H9 (cell line): ENCODE data around the gene CEP170B. TPM values are rescaled to one million over a fixed set of nuclear protein-coding genes. Genes with fewer than 3 reads are reported as not detected.

Experiments used
- DNase-seq: peaks from one replicate; pipeline ENCODE4 v3.0.0-alpha.2; 2017
- H2AFZ ChIP-seq: one replicate; pipeline ENCODE4 v1.6.1; 2013; ENCODE audit warnings: mild to moderate bottlenecking, low read length, control low read depth, moderate library complexity
- H2AK5ac ChIP-seq: 2 replicates; pipeline ENCODE4 v1.6.1; 2013; ENCODE audit warnings: low read length, control low read depth, mixed read lengths; ENCODE audit not compliant: insufficient read length
- H2BK120ac ChIP-seq: one replicate; pipeline ENCODE4 v1.6.1; 2013; ENCODE audit warnings: low read depth, mild to moderate bottlenecking, low read length, control low read depth, inconsistent platforms; ENCODE audit not compliant: poor library complexity, severe bottlenecking
- H2BK12ac ChIP-seq: 2 replicates; pipeline ENCODE4 v1.6.1; 2013; ENCODE audit warnings: low read length, control low read depth, mixed read lengths, low read depth; ENCODE audit not compliant: insufficient read length
- H2BK15ac ChIP-seq: 2 replicates; pipeline ENCODE4 v1.6.1; 2013; ENCODE audit warnings: low read depth, low read length, control low read depth
- H2BK20ac ChIP-seq: one replicate; pipeline ENCODE4 v1.6.1; 2013; ENCODE audit warnings: low read depth, mild to moderate bottlenecking, low read length, control low read depth, inconsistent platforms; ENCODE audit not compliant: poor library complexity, severe bottlenecking
- H2BK5ac ChIP-seq: 2 replicates; pipeline ENCODE4 v1.6.1; 2013; ENCODE audit warnings: low read length, control low read depth, mixed read lengths; ENCODE audit not compliant: insufficient read length
- H3K14ac ChIP-seq: 2 replicates; pipeline ENCODE4 v1.6.1; 2013; ENCODE audit warnings: low read length, control low read depth; ENCODE audit not compliant: insufficient read depth
- H3K18ac ChIP-seq: 2 replicates; pipeline ENCODE4 v1.6.1; 2013; ENCODE audit warnings: low read depth, mild to moderate bottlenecking, mixed read lengths, low read length, control low read depth; ENCODE audit not compliant: insufficient read length
- H3K23ac ChIP-seq: 2 replicates; pipeline ENCODE4 v1.6.1; 2013; ENCODE audit warnings: low read length, control low read depth, mixed read lengths, low read depth; ENCODE audit not compliant: insufficient read length
- H3K23me2 ChIP-seq: 2 replicates; pipeline ENCODE4 v1.6.1; 2013; ENCODE audit warnings: low read depth, mild to moderate bottlenecking, mixed read lengths, low read length, control low read depth; ENCODE audit not compliant: insufficient read length, poor library complexity, severe bottlenecking
- H3K27ac ChIP-seq: 2 replicates; pipeline ENCODE4 v1.5.1; 2013; ENCODE audit warnings: low read length, control low read depth, mixed read lengths, low read depth; ENCODE audit not compliant: insufficient read length
- H3K27me3 ChIP-seq: 2 replicates; pipeline ENCODE4 v1.6.1; 2013; ENCODE audit warnings: low read length, control low read depth, inconsistent platforms; ENCODE audit not compliant: insufficient read depth
- H3K4ac ChIP-seq: 2 replicates; pipeline ENCODE4 v1.6.1; 2013; ENCODE audit warnings: low read depth, mild to moderate bottlenecking, control low read depth, inconsistent platforms, low read length, moderate library complexity
- H3K4me1 ChIP-seq: 2 replicates; pipeline ENCODE4 v1.6.1; 2013; ENCODE audit warnings: low read length, control low read depth, inconsistent platforms; ENCODE audit not compliant: insufficient read depth
- H3K4me2 ChIP-seq: 2 replicates; pipeline ENCODE4 v1.6.1; 2013; ENCODE audit warnings: low read length, control low read depth, mixed read lengths; ENCODE audit not compliant: insufficient read length, insufficient read depth
- H3K56ac ChIP-seq: 2 replicates; pipeline ENCODE4 v1.6.1; 2013; ENCODE audit warnings: low read depth, mild to moderate bottlenecking, mixed read lengths, low read length, control low read depth; ENCODE audit not compliant: insufficient read length
- H3K79me1 ChIP-seq: 2 replicates; pipeline ENCODE4 v1.6.1; 2013; ENCODE audit warnings: low read depth, mild to moderate bottlenecking, moderate library complexity, low read length, control low read depth, inconsistent platforms; ENCODE audit not compliant: insufficient read depth, poor library complexity, severe bottlenecking
- H3K79me2 ChIP-seq: 2 replicates; pipeline ENCODE4 v1.6.1; 2013; ENCODE audit warnings: low read length, control low read depth, inconsistent platforms; ENCODE audit not compliant: insufficient read depth
- H3K9ac ChIP-seq: 2 replicates; pipeline ENCODE4 v1.6.1; 2013; ENCODE audit warnings: low read length, control low read depth, mixed read lengths; ENCODE audit not compliant: insufficient read length; ENCODE audit errors: extremely low read depth
- H3K9me3 ChIP-seq: one replicate; pipeline ENCODE4 v1.6.1; 2013; ENCODE audit warnings: low read depth, low read length, inconsistent platforms; ENCODE audit not compliant: control insufficient read depth
- H3T11ph ChIP-seq: one replicate; pipeline ENCODE4 v1.6.1; 2013; ENCODE audit warnings: mild to moderate bottlenecking, low read length, control low read depth, inconsistent platforms
- H4K20me1 ChIP-seq: one replicate; pipeline ENCODE4 v1.6.1; 2013; ENCODE audit not compliant: control insufficient read depth, insufficient read length, insufficient read depth
- H4K5ac ChIP-seq: 2 replicates; pipeline ENCODE4 v1.6.1; 2013; ENCODE audit warnings: low read depth, mild to moderate bottlenecking, mixed read lengths, low read length, control low read depth; ENCODE audit not compliant: insufficient read length
- H4K8ac ChIP-seq: replicated peaks from 2 replicates; pipeline ENCODE4 v1.6.1; 2013; ENCODE audit warnings: low read length, control low read depth, mixed read lengths, low read depth; ENCODE audit not compliant: insufficient read length
- H4K91ac ChIP-seq: 2 replicates; pipeline ENCODE4 v1.6.1; 2013; ENCODE audit warnings: low read depth, mild to moderate bottlenecking, moderate library complexity, mixed read lengths, low read length, control low read depth; ENCODE audit not compliant: insufficient read length
- H3K27ac Mint-ChIP-seq, 3 experiments: 2 replicates in 2 of 3; 3 replicates in 1 of 3; pipeline ENCODE4 v1.8.0; 2020 to 2021; ENCODE audit warnings: mixed read lengths in 3 of 3, mild to moderate bottlenecking in 1 of 3, moderate library complexity in 1 of 3
- H3K27me3 Mint-ChIP-seq: 2 replicates; pipeline ENCODE4 v1.8.0; 2021; ENCODE audit warnings: low read depth, mild to moderate bottlenecking, moderate library complexity, mixed read lengths
- H3K36me3 Mint-ChIP-seq, 3 experiments: 2 replicates in 2 of 3; 3 replicates in 1 of 3; pipeline ENCODE4 v1.8.0; 2020 to 2021; ENCODE audit warnings: low read depth in 3 of 3, mixed read lengths in 3 of 3; ENCODE audit not compliant: insufficient read depth in 1 of 3
- H3K4me1 Mint-ChIP-seq, 2 experiments: 2 replicates each; pipeline ENCODE4 v1.8.0; 2020; ENCODE audit warnings: mixed read lengths in 2 of 2
- H3K4me3 Mint-ChIP-seq, 2 experiments: 2 replicates in 1 of 2; 3 replicates in 1 of 2; pipeline ENCODE4 v1.8.0; 2020 to 2021; ENCODE audit warnings: mild to moderate bottlenecking in 2 of 2, mixed read lengths in 2 of 2, moderate library complexity in 1 of 2
- H3K9me3 Mint-ChIP-seq, 2 experiments: 2 replicates in 1 of 2; 3 replicates in 1 of 2; pipeline ENCODE4 v1.8.0; 2020; ENCODE audit warnings: mild to moderate bottlenecking in 2 of 2, mixed read lengths in 2 of 2, moderate library complexity in 1 of 2
- WGBS: extraction: QIAGEN DNeasy Blood & Tissue Kit; methylation state at CpG from one replicate; pipeline ENCODE4 v1.1.7; 2013; ENCODE audit warnings: missing lambda C conversion rate, low lambda C conversion rate, mixed read lengths; ENCODE audit not compliant: insufficient read length; ENCODE audit errors: extremely low coverage; 5-methylcytosine and 5-hydroxymethylcytosine counted together
- total RNA-seq: library from RNA; stranded (reverse); gene quantifications from 2 replicates; pipeline ENCODE4 v1.2.1, GENCODE V29; 2021
- TF ChIP-seq, protein P1 (sequence below): fragments of 200-600 bp; sonication (generic); conservative IDR thresholded peaks from 3 replicates; pipeline ENCODE4 v1.8.0; 2021; ENCODE audit warnings: antibody characterized with exemption, mild to moderate bottlenecking

The CEP170B gene
- total RNA-seq, 1 experiment from 2014 or later = 28.8 TPM

DNA sequence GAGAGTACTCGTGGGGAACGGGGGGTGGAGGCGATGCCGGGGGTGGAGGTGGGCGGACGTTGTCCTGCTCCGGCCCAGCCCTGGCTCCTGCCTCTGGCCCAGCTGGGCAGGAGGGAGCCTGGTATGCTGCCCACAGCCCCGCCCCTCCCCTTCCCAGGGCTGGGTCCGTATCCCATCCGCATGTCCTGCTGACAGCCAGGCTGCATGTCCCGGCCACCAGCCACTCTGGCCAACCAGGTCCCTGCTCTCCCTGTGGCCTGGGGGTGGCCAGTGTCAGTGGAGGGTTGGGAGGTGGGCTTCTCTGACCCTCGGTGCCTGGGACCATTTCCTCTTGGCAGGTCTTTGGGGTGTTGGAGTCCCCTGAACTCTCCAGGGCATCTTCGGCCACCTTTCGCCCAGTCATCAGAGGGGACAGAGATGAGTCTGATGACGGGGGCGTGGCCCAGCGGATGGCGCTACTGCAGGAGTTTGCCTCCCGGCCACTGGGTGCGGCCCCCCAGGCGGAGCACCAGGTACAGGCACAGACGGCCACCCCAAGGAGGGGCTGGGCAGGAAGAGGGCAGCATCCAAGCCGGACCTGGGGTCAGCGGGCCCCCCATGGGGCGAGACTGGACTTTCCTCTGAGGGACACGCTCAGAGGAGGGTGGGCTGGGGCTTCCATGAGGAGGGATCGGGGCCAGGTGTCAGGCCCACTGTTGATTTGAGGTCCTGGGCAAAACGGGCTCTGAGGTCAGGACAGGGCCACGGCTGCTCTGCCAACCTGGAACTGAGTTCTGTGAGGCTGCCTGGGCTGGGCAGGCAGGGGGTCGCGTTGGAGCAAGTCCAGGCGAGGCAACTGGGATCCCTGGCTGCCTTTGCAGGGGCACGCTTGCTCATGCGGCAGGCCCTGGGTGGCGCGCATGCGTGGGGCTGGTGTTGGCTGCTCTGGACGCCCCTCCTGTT is 20.2 kb downstream of the CEP170B start:
- no peak overlapping the region for H3K27ac ChIP-seq
- H2BK15ac ChIP-seq = no peak overlapping the region
- H3K14ac ChIP-seq = no peak overlapping the region
- no peaks in the 10 kb centered on the region for H3K79me2 ChIP-seq
- no peak overlapping the region for H3T11ph ChIP-seq
- H4K20me1 ChIP-seq = no peaks in the 10 kb centered on the region
- H3K27me3 ChIP-seq = no peaks in the 10 kb centered on the region
- Mint-ChIP-seq H3K27ac (no peak overlapping the region), H3K4me1 (peaks cover 0 to 5% of the 10 kb centered on the region in 2 experiments; a peak in 1 of 4 replicates), H3K27me3 (no peaks in the 10 kb centered on the region), H3K36me3 (peaks cover 4 to 16% (median 11%) of the 10 kb centered on the region in 3 experiments; a peak in 5 of 7 replicates), H3K9me3 (peaks cover 0 to 2% of the 10 kb centered on the region in 2 experiments; a peak in 1 of 5 replicates), H3K4me3 (no peak overlapping the region)
- no peak overlapping the region for H2BK5ac ChIP-seq
- no peak overlapping the region for H3K18ac ChIP-seq
- no peak overlapping the region for H3K4ac ChIP-seq
- H2BK20ac ChIP-seq = no peak overlapping the region
- no peak overlapping the region for H3K23ac ChIP-seq
- H4K91ac ChIP-seq = no peak overlapping the region
- H3K4me1 ChIP-seq = no peaks in the 10 kb centered on the region
- no peak overlapping the region for H2AFZ ChIP-seq
- no peak overlapping the region for H3K9ac ChIP-seq
- no peak overlapping the region for H2BK12ac ChIP-seq
- no CpG with 5 or more reads among the region's 38 CpGs for WGBS
- H3K79me1 ChIP-seq = no peaks in the 10 kb centered on the region
- H4K5ac ChIP-seq = no peak overlapping the region
- DNase-seq = no peak
- no peaks in the 10 kb centered on the region for H3K9me3 ChIP-seq
- H3K4me2 ChIP-seq = no peak overlapping the region
- TF ChIP-seq, protein P1, sequence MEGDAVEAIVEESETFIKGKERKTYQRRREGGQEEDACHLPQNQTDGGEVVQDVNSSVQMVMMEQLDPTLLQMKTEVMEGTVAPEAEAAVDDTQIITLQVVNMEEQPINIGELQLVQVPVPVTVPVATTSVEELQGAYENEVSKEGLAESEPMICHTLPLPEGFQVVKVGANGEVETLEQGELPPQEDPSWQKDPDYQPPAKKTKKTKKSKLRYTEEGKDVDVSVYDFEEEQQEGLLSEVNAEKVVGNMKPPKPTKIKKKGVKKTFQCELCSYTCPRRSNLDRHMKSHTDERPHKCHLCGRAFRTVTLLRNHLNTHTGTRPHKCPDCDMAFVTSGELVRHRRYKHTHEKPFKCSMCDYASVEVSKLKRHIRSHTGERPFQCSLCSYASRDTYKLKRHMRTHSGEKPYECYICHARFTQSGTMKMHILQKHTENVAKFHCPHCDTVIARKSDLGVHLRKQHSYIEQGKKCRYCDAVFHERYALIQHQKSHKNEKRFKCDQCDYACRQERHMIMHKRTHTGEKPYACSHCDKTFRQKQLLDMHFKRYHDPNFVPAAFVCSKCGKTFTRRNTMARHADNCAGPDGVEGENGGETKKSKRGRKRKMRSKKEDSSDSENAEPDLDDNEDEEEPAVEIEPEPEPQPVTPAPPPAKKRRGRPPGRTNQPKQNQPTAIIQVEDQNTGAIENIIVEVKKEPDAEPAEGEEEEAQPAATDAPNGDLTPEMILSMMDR = no peak
- H3K23me2 ChIP-seq = no peaks in the 10 kb centered on the region
- H4K8ac ChIP-seq = no peak overlapping the region
- H2AK5ac ChIP-seq = no peak overlapping the region
- H2BK120ac ChIP-seq = no peak overlapping the region
- no peak overlapping the region for H3K56ac ChIP-seq
